ENCODE results near the gene BACH2.

Gene BACH2

DNA sequence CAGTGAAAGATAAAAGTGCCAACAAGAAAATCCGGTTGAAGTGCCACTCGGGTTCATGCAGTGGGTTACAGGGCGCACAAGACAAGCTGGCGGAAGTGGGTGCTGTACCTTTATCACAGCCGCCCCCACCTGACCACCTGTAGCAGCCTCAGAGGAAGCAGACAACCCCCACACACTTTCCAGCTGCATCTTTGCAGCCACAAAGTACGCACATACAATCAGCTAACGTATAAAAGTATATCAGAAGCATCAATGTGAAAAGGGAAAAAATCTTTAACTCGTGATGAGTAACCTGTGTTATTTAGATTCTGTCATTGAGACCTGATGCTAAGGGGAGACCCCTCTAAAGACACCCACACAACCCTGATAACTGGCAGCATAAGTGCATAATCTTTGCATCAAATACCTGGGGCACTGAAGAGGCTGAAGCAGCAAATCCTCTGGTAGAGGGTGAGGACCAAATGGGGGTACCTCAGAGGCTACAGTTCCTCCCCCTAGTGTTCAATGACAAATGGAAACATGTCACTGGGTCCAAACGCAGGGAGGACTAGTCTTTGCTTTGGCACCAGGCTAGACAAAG is 22.1 kb downstream of the BACH2 start:
- DNase-seq = no peak

DNA sequence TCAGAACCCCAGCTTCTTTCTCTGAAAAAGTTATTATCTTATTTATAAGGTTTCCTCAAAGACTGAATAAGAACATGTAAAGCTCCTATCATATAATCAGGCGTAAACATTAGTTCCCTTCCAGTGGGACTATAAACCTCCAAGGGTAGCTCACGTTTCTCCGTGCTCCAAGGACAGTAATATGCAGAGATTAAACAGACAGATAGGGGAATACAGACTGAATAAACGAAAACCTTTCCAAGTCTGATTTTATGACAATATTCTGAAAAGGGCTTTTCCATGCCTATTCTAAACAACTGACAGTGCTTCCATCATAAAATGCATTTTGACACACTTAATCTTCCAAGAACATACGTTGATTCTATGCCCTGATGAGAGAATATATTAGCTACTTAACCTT is 22.8 kb downstream of the BACH2 start:
- no peak for DNase-seq

DNA sequence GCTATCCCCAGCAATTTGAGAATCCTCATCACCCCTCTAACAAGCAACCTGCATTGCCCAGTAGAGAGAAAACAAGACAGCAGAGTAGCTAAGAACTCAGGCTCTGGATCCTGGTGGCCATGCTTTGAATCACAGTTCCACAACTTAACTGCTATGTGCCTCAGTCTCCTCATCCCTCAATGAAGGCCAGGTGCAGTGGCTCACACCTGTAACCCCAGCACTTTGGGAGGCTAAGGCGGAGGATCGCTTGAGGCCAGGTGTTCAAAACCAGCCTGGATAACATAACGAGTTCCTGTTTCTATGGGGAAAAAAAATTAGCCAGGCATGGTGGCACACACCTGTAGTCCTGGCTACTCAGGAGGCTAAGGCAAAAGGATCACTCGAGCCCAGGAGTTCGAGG is 23.7 kb downstream of the BACH2 start:
- DNase-seq = no peak

DNA sequence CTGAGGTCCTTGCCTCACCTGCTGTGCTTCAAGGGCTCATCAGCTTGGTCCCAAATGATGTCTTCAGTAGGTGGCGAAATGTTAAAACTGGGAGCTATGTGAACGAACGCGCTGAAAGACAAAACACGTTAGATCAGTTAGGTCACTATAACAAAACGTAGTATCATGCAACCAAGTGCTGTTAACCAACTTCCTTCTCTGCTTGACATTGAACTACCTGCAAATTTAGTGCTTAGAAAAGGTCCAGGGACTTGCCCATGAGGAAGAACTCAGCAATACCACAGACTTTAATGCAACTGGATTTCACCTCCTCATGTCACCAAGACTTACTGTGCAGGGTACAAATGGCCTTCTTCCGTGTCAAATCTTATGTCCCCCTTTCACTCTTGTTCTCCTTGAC is 24.8 kb downstream of the BACH2 start:
- DNase-seq = no peak

DNA sequence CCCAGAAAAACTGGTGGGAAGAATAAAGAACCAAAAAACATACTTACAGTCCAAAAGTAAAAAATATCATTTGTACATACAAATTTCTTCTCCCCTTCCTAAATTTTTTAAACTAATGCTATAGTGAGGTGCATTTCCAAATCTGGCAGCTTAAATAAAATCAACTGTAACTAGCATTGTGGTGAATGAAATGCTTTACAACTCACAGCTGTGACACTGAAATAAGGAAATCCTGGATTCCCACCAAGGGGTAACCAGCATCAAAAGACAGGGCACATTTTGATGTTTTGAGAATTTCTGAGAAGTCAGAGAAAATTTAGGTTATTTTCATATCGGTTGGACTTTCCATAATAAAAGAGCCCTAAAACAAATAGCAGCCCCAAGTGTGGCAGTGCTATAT is 27.3 kb downstream of the BACH2 start:
- DNase-seq = no peak

DNA sequence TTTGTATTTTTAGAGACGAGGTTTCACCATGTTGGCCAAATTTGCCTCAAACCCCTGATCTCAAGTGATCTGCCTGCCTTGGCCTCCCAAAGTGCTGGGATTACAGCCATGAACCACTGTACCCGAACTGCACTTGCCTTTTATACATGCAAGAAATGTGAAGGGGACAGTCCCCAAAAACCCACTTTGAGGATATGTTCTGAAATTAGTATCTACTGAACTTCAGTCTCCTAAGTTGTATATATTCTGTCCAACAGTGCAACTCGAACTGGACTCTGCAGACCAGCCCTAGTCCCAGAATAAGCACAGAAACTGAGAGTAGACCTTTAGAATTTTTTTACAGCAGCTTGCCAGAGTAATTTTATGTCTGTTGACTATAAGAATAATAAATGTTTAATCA is 28.5 kb downstream of the BACH2 start:
- DNase-seq = no peak

DNA sequence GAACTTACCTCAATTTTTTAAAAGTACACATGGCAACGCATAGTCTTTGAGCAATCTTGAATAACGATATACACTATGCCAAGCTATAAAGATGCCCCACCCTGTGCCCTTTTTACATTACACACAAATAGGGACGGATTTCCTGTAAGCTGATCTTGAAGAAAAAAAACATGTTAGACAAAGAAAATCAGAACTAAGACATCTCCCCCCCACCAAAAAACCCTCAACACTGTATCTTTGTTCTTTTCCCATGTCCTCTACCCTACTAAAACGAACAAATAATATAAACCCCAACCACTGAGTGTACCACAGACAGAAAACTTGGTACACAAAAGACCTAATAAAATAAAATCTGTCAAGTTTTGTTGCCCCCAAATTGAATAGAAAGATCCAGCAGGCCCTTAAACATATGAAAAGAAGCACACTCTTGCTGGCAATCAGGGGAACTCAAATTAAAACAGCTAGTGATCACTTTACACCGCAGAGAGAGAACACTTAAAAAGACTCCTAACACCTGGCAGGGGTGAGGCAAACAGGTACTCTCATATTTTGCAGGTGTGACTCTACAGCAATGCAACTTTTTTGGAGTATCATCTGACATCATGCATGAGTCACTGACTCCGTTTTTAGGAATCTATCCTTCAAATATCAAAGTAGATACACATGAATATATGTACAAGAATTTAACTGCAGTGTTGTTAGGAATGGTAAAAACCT is 29.6 kb downstream of the BACH2 start:
- DNase-seq = no peak

DNA sequence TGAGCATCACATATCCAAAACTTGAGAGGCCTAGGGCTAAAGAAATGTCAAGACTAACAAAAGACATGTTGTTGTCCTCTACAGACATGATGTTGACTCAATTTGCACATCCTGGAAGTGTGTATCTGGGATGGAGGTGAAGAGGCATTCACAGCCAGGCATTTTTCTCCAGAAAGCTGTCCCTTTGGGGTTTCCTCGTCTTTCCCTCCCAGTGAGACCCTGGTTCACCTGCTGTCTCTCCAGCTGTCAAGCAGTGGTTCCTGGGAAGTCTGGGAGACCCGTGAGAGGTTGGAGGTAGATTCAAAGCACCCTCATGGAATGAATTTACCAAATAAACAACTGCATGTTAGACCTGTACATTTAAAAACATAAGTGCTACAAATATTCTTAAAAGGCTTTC is 32.1 kb downstream of the BACH2 start:
- no peak for DNase-seq

DNA sequence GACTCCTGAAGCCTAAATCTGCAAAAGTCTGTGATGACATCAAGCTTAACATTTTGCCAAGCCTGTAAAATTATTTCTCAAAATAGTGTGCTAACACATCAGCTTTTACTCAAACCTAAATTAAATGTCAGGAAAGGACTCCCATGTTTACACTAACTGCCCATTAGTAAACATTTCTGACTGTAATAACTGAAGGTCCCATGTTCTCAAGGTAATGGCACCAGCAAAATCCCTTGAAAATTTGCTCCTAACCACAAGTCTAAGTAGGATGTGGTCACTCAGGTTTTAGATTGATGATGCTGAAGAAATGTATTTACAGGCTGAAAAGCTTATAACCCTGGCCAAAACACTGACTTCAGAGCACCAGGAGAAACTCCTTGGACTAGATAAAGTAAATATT is 33.0 kb downstream of the BACH2 start:
- DNase-seq = no peak

DNA sequence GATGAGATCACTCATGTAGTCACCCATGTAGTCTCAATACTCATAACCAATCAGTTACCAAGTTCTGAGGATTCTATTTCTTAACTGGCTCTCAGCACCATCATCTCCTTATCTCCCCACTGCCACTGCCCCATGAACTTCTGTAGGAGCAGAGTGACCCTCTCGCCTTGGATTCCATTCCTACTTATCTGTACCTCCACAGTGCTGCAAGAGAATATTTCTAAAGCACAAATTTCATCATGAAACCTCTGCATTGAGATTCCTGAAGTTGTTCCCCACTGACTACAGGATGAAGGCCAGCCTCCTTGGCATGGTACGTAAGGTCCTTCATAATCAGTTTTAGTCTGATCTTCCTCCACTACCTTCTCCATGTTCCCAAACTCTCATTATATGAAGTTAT is 34.8 kb downstream of the BACH2 start:
- no peak for DNase-seq

DNA sequence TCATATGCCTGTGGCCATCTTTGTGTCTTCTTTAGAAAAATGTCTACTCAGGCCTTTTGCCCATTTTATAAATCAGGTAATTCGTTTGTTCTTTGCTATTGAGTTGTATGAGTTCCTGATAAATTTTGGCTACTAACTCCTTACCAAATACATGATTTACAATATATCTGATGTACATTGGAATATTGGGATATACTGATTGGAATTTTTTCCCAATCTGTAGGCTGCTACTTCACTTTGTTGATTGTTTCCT is 39.2 kb downstream of the BACH2 start:
- no peak for DNase-seq

DNA sequence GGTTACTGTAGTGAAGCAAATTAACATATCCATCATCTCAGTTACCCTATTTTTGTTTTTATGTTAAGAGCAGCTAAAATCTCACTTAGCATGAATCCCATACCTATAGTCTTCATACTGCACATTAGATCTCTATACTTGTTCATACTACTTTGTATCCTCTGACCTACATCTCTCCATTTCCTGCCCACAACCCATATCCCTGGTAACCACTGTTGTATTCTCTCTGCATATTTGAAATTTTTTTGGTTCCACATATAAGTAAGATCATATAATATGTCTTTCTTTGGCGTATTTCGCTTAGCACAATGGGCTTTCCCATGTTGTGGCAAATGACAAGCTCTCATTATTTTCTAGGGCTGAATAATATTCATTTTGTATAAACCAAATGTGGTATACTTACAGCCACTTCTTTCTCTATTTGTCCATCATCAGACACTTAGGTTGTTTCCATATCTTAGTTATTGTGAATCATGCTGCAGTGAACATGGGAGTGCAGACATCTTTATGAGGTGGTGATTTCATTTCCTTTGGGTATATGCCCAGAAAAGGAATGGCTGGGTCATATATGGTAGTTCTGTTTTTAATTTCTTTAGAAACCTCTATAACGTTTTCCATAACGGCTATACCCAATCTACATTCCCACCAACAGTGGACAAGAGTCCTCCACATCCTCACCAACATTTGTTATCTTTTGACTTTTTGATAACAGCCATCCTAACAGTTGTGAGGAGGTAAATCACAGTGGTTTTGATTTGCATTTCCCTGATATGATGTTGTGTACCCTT is 39.8 kb downstream of the BACH2 start:
- no peak for DNase-seq

DNA sequence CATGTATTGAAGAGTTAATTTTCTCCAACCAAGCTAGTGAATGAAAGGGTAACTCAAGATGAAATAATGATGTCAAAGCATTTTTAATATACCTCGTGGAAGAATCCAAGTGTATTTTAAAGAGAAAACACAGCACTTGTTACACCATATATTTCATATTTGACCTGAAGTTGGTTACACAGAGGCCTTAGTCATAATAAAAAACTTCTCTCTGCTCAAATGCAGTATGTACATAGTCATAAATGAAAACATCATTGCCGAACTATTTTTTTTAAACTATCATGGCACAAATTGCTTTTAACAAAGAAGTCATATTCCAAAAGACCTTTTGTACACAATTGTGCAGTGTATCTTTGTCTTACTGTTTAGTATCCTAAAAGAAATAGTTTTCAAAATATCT is 43.0 kb downstream of the BACH2 start:
- DNase-seq = no peak

DNA sequence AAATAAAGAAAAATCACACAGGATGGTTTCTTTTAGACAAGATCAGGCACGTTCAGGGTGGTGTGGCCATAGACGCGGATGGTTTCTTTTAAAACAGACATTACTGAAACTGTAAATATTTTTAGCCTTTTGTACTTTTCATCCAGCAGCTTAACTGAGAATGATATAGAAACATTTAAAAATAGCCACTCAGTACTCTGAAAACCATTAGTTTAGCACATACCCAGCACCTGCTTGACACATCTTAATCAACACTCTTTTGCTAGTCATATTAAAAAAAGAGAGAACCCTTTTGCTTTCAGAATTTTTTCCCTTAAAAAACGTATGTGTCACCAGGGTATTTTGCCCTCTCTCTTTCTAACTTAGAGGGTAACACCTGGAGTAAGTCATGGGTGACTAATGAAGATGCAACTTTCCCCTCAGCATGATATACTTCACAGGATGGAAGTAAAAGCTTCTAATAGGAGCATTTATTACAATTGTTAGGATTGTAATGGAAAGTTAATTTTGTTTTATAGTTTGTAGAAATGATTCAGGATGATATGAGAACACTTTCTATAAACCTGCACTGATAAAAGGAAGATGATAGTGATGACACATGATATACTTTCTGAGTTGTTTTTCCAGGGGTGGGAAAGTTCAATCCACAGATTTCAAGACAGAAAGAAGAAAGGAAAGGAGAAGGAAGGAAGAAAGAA is 45.2 kb downstream of the BACH2 start:
- no peak for DNase-seq

DNA sequence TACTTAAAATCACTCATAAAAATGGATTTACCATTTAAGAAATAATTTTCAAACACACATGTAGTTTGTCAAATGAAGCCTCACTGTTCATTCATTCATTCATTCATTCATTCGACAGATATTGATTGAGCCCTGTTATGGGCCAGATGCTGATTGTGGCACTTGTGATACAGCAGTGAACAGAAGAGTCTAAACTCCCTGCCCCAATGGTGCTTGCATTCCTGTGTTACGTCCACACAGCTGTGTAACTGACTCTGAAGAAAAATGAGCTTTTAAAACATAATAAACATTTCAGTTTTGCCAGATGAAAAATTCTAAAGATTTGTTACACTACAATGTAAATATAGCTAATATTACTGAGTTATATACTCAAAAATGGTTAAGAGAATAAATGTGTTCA is 46.2 kb downstream of the BACH2 start:
- no peak for DNase-seq

DNA sequence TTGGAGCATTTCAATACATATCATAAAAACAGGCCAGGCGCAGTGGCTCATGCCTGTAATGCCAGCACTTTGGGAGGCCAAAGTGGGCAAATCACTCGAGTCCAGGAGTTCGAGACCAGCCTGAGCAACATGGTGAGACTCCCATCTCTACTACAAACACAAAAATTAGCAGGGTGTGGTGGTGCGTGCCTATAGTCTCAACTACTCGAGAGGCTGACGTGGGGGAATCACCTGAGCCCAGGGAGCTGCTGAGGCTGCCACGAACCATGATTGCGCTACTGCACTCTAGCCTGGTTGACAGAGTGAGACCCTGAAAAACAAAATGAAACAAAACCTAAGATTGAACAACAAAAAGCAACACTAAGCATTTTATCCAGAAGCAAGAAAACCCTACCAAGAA is 47.2 kb downstream of the BACH2 start:
- no peak for DNase-seq

DNA sequence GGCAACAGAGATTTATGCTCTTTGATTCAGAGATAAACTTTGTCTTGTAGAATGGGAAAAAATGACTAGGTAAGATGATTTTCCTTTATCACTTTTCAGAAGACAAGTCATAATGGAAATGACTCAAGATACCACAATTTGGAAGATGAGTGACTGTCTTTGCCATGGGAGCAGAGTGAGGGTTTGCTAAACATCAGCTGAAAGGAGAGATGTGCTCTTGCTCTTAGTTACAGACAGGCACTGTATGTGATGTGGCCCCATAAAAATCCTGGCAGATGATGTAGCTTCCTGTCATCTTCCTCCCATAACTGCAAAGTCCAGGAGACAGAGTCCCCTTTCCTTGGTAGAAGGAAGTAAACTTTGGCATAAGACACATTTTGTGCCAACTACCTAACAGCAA is 47.6 kb downstream of the BACH2 start:
- DNase-seq = no peak

DNA sequence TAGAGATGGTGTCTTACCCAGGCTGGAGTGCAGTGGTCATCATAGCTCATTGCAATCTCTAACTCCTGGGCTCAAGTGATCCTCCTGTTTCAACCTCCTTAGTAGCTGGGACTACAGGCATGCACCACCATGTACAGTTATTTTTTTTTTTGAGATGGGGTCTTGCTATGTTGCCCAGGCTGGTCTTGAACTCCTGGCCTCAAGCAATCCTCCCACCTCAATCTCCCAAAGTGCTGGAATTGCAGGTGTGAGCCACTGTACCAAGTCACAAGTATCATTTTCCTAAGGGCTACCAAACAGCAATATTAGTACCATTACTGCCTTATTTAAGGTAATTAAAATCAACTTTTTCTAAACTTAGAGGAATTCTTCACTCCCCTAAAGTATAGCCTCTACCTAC is 49.4 kb downstream of the BACH2 start:
- DNase-seq = no peak

DNA sequence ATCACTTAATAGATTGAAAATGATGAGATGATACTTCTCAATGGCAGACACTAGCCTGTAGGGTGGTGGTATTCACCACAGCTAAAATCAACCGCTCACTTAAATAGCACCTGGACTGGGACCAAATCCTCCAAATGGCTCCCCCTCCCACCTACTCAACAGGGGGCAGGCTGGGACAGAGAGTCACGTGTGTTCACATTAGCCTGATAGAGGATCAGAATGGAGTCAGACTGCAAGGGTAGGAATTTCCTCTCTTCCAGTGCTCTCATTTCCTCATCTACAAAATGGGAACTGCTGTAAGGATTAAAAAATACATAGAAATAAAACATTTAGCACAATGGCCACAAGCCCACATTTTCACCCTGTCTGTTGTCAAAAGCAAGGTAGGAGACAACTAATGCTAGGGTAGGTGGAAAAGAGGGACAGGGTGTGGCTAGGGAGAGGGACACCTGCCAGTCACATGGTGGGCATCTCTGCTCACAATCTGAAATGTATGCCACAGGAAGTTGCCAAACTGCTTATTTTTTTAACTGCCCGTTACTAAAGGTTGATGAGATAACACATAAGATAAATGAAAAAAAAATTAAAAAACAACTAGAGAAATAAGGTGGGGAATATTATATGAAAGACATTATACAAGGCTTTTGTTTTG is 55.3 kb downstream of the BACH2 start:
- DNase-seq = no peak

DNA sequence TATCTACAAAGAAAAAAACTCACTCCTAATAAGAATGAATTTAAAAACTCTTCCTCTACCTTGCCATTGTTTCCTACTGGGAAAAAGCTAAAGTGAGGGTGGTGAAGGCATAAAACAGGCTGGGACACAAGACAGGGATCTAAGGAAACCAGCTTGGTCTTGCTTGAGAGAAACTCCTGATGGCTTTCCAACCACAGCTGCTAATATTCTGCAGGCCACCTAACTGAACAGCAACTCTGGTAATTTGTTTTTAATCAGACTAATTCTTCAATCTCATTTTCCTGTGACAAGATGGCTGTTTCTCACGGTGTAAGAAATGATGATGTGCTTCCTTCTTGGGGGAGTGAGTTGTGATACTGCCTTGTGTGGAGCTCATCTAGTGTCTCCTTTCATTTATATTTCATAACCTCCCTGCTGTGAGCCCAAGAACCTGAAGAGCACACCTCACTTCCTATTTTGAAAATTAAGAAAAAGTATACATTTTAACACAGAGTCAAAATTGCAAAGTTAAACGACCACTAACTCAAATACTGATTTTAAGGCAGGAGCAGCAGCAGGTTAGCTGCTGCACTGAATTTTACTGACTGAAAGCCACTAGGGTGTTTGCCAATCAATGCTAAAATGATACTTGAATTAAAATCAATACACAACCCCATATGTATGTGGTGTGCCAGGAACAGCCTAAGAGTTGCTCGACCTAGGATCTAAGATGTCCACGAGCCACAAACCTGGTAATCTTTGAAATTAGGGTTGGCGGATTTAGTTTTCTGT is 58.0 kb downstream of the BACH2 start:
- DNase-seq = no peak

DNA sequence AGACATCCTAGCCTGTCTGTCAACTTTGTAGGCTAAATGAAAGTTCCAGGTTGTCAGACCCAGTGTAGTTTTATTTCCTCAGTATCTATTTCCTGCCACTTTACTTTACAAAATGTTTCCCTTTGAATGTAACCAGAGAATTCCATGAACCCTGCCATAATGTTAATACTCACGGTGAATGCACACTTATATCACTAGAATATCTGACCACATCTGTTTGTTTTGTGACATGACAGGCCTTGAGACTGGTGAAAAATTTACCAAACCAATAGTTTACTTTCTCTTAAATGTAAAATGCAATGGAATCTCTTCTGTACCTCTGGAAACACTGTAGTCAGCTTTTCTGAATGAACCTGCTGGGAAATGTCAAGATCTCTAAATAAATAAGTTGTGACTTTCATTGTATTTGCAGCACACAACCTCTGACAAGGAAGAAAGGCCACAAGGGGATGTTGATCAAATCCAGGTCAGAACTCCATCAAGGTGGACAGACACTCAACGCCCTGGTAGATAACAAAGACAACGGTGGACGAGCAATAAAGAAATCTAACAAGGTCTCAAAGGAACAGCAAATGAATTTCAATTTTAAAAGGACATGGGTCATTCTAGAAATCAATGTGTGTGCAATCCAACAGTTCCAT is 59.2 kb downstream of the BACH2 start:
- no peak for DNase-seq

DNA sequence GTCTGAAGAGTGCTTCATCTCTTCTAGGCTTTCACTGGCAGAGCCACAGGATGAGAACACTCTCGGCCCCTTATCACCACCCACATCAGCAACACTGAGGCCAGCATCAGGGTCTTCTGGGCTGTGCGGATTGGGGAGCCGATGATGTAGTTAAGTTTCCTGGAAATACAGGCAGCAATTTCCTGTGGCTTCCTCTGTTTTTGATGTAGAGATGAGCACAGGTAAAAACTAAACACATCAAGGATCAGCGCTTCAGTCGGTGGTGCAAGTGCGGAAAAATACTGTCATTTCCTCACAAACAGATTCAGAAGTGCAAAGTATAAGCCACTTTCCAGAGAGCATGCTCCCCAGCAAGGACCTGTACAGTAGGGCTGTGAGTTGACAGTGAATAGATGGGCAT is 62.6 kb downstream of the BACH2 start:
- DNase-seq = no peak
